ENCODE results near the gene NLK. TPM values are rescaled to one million over a fixed set of nuclear protein-coding genes. Genes with fewer than 3 reads are reported as not detected.

NLK gene
- total RNA-seq, 6 experiments from 2014 or later: 8.8 to 10.6 (median 9.9) TPM

DNA sequence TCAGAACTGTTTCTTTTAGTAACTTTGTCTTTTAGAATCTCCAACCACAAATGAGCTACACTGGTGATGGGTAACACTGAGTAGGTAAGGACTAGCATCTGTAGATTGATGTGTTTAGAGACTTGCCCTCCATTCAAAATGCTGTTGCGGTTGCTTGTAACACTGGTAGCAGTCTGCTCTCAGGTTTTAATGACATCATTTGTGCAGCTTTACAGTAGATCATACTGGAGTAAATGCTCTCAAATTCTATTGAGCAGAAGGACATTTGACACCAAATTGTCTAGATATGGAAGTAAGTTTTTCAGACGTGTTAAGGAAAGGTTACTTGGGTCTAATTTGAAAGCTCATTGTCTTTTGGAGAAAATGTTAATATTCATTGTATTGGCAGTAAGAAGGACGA, 98.8 kb downstream of the NLK start:
- Histone ChIP-seq H3K4me3 (no peak overlapping the region), H3K9me3 (no peaks in the 10 kb centered on the region), H3K36me3 (no peaks in the 10 kb centered on the region), H3K4me1 (no peaks in the 10 kb centered on the region), H3K27me3 (no peaks in the 10 kb centered on the region), H3K27ac (no peak overlapping the region)
- TF ChIP-seq CTCF (IDR thresholded peaks at IDR 0.05): no peak
- TF ChIP-seq POLR2A (IDR thresholded peaks at IDR 0.05): no peak
- intact Hi-C loops (cut with DNase I): no loop called here
- ATAC-seq (no peak), DNase-seq (no peak)
- 92% methylated on average over 3 of the region's 3 CpGs for WGBS (ENCODE audit: insufficient coverage, low coverage, low lambda C conversion rate, missing lambda C conversion rate)

- no peak overlapping the region for H3K27ac ChIP-seq
- no peaks in the 10 kb centered on the region for H3K4me1 ChIP-seq
- WGBS (ENCODE audit: insufficient coverage, low coverage, low lambda C conversion rate, missing lambda C conversion rate): 91% methylated on average over 1 of the region's 1 CpG
- DNase-seq (no peak), ATAC-seq (no peak)
- intact Hi-C loops (cut with DNase I): no loop called here
- no peaks in the 10 kb centered on the region for H3K27me3 ChIP-seq
- no peak overlapping the region for H3K4me3 ChIP-seq
- no peaks in the 10 kb centered on the region for H3K36me3 ChIP-seq
- no peaks in the 10 kb centered on the region for H3K9me3 ChIP-seq
- TF ChIP-seq CTCF (IDR thresholded peaks at IDR 0.05) (no peak), POLR2A (IDR thresholded peaks at IDR 0.05) (no peak)
These were observed 99.3 kb downstream of the NLK start for GRCh38 chr17:28141773-28142172.

DNA sequence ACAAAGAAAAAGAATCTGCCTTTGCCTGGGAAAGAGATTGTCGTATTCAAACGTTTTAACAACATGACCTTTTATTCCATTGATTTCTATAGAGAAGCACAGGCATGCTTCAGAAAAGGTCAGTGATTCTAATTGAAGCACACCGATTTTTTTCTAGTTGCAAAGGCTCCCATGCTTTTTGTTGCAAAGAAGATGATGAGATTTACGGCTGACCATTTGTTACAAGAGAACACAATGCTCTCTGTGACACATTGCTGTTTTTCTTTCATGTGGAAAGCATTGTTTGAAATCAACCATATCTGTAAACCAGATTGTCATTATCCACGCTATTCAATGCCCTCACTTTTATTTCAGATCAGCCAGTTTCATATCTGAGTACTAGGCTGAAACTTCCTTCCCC, 99.8 kb downstream of the NLK start:
- Histone ChIP-seq H3K9me3 (no peaks in the 10 kb centered on the region), H3K27ac (no peak overlapping the region), H3K4me1 (no peaks in the 10 kb centered on the region), H3K36me3 (no peaks in the 10 kb centered on the region), H3K27me3 (no peaks in the 10 kb centered on the region), H3K4me3 (no peak overlapping the region)
- no peak for ATAC-seq
- intact Hi-C loops (cut with DNase I): no loop called here
- TF ChIP-seq CTCF (IDR thresholded peaks at IDR 0.05): no peak
- TF ChIP-seq POLR2A (IDR thresholded peaks at IDR 0.05): no peak
- 67% methylated on average over 5 of the region's 5 CpGs for WGBS (ENCODE audit: insufficient coverage, low coverage, low lambda C conversion rate, missing lambda C conversion rate)
- DNase-seq: no peak

DNA sequence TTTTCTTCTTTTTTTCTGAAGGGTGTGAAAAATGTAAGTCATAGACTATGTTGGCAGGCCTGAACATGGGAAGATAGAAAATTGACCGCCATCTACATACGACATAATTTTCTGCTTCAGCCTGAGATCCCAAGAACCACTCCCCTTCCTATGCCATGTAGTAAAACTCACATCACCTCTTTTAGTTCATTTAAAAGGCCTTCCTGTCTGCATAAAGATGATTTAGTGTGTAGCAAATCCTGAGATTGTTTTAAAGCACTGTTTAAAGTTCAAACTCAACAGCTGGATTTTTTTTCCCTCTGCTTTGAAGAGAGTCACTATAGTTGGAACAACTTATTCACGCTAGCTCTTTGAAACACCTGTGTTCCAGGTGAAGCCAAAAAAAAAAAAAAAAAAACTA, 101.5 kb downstream of the NLK start:
- H3K36me3 ChIP-seq: no peaks in the 10 kb centered on the region
- no peak overlapping the region for H3K27ac ChIP-seq
- no peak overlapping the region for H3K4me3 ChIP-seq
- TF ChIP-seq CTCF (IDR thresholded peaks at IDR 0.05): no peak
- TF ChIP-seq POLR2A (IDR thresholded peaks at IDR 0.05): no peak
- 89% methylated on average over 3 of the region's 3 CpGs for WGBS (ENCODE audit: insufficient coverage, low coverage, low lambda C conversion rate, missing lambda C conversion rate)
- intact Hi-C loops (cut with DNase I): no loop called here
- no peak for ATAC-seq
- no peaks in the 10 kb centered on the region for H3K9me3 ChIP-seq
- no peak for DNase-seq
- no peaks in the 10 kb centered on the region for H3K4me1 ChIP-seq
- no peaks in the 10 kb centered on the region for H3K27me3 ChIP-seq

- TF ChIP-seq CTCF (IDR thresholded peaks at IDR 0.05): no peak
- no peak for TF ChIP-seq POLR2A (IDR thresholded peaks at IDR 0.05)
- ATAC-seq (no peak), DNase-seq (no peak)
- intact Hi-C loops (cut with DNase I): no loop called here
- Histone ChIP-seq H3K9me3 (no peaks in the 10 kb centered on the region), H3K4me3 (no peak overlapping the region), H3K4me1 (no peaks in the 10 kb centered on the region), H3K27ac (no peak overlapping the region), H3K27me3 (no peaks in the 10 kb centered on the region), H3K36me3 (no peaks in the 10 kb centered on the region)
- WGBS (ENCODE audit: insufficient coverage, low coverage, low lambda C conversion rate, missing lambda C conversion rate): 54% methylated on average over 2 of the region's 2 CpGs
These were observed 102.9 kb downstream of the NLK start for GRCh38 chr17:28145348-28145747.
